Fibroblast of gingiva (primary cell): ENCODE measurements around the gene SOHLH1.

ENCODE experiments used
- DNase-seq: peaks from one replicate; pipeline ENCODE4 v3.0.0-alpha.2; 2011; ENCODE audit warnings: low read depth

Gene SOHLH1

GRCh38 chr9:135728436-135729110 is 29.3 kb upstream of the SOHLH1 start:
- DNase-seq, result no peak

- no peak for DNase-seq
Observed at GRCh38 chr9:135727257-135727875, 28.1 kb upstream of the SOHLH1 start.

- DNase-seq, result no peak
Observed at GRCh38 chr9:135726138-135726853, 27.0 kb upstream of the SOHLH1 start.

GRCh38 chr9:135724186-135724787 is 25.0 kb upstream of the SOHLH1 start:
- DNase-seq, result no peak

GRCh38 chr9:135722365-135722764 is 23.1 kb upstream of the SOHLH1 start:
- DNase-seq, result no peak

- no peak for DNase-seq
Observed at GRCh38 chr9:135719472-135719871, 20.2 kb upstream of the SOHLH1 start.

GRCh38 chr9:135718616-135719015 is 19.3 kb upstream of the SOHLH1 start:
- DNase-seq, result no peak

- DNase-seq, result no peak
Observed at GRCh38 chr9:135717410-135717809, 18.1 kb upstream of the SOHLH1 start.

- no peak for DNase-seq
Observed at GRCh38 chr9:135716045-135716444, 16.8 kb upstream of the SOHLH1 start.

GRCh38 chr9:135715056-135715595 is 15.8 kb upstream of the SOHLH1 start:
- DNase-seq, result no peak

GRCh38 chr9:135714242-135715055 is 15.2 kb upstream of the SOHLH1 start:
- DNase-seq, result no peak

GRCh38 chr9:135712613-135713295 is 13.5 kb upstream of the SOHLH1 start:
- DNase-seq, result no peak

- no peak for DNase-seq
Observed at GRCh38 chr9:135711881-135712280, 12.6 kb upstream of the SOHLH1 start.

- DNase-seq, result no peak
Observed at GRCh38 chr9:135711391-135711790, 12.1 kb upstream of the SOHLH1 start.

- no peak for DNase-seq
Observed at GRCh38 chr9:135708164-135708563, 8.9 kb upstream of the SOHLH1 start.

GRCh38 chr9:135707252-135708138 is 8.2 kb upstream of the SOHLH1 start:
- DNase-seq, result no peak

- no peak for DNase-seq
Observed at GRCh38 chr9:135706288-135706687, 7.0 kb upstream of the SOHLH1 start.

- no peak for DNase-seq
Observed at GRCh38 chr9:135705376-135705775, 6.1 kb upstream of the SOHLH1 start.

GRCh38 chr9:135704483-135704882 is 5.2 kb upstream of the SOHLH1 start:
- DNase-seq, result no peak

GRCh38 chr9:135703726-135704125 is 4.4 kb upstream of the SOHLH1 start:
- no peak for DNase-seq
